GM19438 (cell line): ENCODE data around the gene RIN2.
"Not testable (repeated sequence)": the region's sequence is repeated elsewhere in the genome, so short reads cannot be mapped to it uniquely, and the experiment has no call there.

Experiments
- ATAC-seq: cut with Tn5 transposase; IDR thresholded peaks from one replicate; pipeline ENCODE4 v1.9.1; 2021; ENCODE audit warnings: low read depth; ENCODE audit not compliant: unreplicated experiment

RIN2 gene

DNA sequence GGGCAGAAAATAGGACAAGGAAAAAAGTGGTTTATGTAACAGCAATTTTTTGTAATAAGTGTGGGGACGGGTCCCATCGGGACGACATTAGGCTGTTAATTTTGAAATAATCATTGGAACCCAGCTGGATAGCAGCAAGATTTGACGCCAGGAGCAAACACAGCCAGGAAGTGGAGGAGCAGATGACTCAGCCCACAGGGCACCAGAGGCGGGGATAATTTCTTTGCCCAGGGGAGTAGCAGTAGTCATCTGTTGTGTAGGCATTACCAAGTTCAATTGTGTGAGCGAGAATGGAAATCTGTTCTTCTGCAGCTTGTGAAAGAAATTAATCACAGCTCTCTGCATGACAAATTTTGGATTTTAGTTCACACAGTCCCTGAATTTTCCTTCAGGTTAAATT is 22.6 kb upstream of the RIN2 start:
- no peak for ATAC-seq

DNA sequence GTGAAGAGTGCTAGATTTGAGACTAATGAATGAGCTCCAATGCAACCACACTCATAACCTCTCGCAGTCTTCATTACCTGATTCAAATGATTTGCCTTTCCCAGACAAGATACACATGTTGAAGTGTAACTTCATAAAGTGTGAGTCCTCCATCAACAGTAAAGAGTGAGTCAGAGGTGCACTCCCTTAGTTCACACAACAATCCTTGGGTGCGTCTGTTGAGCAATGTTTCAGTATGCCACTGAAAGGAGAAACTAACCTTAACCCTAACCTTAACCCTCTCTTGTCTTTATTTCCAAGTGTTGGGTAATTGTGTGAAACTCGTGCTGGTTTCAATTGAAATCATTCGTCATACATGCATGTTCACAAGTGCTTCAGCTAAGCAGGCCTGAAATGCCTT is 21.0 kb upstream of the RIN2 start:
- no peak for ATAC-seq

DNA sequence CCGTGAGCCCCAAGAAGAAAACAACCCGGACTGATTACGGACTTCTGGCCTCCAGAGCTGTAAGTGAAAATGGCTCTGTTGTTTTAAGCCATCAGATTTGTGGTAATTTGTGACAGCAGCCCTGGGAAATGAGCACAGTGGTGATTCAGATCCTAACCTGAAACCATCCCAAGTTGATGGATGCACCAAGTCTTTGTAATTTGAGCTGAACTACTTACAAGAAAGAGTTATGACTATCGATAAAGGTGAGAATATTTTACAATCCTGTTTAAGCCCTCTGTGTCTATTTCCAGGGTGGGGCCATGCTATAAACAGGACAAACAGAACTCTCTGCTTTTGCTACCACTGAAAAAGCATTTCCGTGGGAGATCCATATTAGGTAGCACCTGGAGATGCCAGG is 19.1 kb upstream of the RIN2 start:
- no peak for ATAC-seq

DNA sequence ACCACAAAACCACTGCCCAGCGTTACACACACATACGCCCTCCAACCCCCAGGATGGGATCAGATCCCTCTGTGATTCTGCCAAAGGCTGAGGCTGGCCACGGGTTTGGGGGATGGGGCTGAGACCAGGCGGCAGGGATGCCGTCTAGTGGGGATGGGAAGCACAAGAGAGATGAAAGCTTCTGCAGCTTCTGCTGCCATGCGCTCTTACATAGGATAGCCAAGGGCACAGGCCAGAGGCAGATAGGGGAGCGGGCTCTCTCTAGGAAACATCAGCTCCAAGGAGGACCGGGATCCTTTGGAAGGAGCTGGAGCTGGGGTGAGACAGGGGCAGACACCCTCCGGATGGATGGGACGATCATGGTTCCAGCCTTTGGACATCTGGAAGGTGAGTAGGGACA is 18.7 kb upstream of the RIN2 start:
- no peak for ATAC-seq

DNA sequence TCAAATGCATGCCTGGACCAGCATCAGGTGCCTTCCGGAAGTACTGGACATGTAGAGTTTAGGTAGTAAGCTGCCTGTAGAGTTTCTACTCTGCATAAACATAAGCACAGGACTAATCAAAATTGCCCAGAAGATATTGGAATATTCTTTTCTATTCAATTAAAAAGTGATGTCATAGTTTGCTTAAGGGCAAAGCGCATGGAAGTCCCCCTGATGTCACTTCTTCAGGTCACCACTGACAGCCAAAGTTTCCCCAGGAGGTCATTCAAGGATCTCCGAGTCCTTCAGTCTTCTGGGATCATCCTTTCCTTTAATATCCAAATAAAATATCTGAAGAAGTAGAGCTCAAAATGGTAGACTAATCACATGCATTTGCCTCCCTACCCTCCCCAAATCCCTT is 17.5 kb upstream of the RIN2 start:
- no peak for ATAC-seq

DNA sequence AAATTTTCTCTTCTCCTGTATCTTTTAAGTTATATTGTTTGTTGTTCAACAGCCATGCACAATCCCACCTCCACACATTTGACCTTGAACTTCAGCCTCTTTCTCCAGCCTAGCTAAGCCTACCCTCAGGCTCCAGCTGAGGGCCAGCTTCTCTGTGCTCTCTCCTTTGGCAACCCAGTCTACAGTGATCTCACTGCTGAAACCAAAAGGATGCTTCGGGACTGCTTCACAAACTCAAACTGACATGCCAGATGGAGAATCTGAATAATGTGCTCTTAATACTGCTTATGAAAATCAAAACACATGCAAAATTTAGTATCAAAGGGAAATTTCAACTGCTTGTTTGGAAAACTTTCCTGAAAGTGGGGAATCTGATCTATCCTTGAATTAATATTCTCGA is 16.1 kb upstream of the RIN2 start:
- no peak for ATAC-seq

DNA sequence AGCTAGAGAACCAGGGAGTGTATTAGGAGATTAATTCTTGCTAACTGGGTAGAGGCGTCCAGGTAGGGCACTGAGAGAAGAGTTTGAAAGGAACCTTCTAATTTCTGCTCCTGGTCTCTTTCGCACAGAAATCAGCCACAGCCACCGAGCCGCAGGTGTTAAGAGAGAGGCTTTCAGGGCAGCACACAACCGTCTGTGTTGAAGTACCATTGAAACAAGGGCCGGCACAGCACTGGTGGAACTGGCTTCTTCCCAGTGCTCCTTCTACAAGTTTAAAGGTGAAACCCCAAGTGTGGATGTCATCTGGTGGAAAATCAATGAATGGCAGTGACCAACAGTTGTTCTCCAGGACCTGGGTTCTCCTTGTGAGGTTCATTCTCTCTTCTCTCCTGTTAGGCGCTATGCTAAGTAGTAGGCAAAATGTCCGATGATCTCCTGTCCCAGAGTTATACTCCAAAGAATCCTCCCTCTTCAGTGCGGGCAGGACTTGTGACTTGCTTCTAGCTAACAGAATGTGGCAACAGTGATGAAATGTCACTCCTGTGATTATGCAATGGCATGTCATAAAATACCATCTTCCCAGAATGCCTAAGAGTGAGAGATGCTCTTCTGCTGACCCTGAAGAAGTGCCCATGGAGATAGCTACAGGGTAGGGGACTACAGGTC is 15.0 kb upstream of the RIN2 start:
- no peak for ATAC-seq

DNA sequence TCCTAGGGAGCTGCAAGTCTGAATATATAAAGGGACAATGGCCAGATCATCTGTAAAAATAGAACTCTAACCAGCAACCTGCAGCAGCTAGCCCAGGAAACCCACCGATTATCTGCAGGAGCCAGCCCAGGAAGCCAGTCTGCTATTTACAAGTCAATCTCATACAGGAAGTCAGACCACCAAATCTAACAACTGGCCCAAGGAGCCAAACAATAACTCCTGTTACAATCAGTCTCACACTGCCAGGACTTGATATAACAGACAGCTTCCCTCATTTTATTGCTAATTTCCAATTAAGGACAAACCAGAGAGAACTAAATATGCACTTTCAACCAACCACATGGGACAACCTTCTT is 14.4 kb upstream of the RIN2 start:
- ATAC-seq = no peak

DNA sequence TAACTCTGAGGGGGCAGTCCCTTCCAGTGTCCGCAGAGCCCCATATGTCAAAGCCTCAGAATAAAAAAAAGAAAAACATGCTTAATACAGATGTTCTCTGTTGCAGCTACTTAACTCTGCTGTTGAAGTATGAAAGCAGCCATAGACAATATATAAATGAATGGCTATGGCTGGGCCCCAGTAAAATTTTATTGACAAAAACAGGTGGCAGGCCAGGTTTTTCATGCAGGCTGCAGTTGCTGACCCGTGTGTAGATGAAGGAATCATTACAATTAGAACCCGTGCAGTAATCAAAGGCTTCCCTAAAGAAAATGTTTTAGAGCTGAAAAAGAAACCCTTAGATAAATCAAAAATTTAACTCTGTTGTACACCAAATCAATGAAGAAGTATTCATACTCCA is 13.0 kb upstream of the RIN2 start:
- no peak for ATAC-seq

DNA sequence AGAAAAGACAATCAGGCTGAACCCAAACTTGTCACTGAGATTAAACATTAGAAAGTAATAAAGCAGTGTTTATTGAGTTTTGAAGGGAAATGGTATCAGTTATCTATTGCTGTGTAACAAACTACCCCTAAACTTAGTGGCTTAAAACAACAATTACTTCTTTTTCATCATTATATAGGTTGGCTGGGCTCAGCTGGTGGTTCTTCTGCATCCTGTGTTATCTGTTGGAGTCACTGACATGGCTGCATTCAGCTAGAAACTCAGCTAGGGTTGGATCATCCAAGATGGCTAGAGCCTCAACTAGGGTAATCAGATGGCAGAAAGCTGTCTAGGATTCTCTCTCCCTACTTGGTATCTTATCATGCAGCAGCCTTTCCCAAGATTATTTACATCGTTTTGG is 12.5 kb upstream of the RIN2 start:
- ATAC-seq = no peak

DNA sequence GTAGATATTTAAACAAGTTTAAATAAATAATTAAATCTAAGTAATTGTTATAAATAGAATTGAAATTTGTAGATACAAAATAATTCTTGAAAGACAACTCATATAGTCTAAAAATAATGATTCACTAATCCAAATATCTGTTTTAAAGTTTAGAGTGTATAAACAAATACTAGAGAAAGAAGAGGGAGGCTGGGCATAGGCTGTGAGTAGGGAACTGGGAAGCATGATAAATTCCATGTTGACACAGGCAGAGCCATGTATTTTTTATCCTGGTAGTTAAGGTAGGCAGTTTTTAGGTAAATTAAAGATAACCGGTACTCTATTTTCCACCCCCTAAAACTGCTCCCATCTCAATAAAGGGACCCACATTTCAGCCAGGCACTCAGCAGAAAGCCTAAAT is 11.7 kb upstream of the RIN2 start:
- ATAC-seq = no peak

DNA sequence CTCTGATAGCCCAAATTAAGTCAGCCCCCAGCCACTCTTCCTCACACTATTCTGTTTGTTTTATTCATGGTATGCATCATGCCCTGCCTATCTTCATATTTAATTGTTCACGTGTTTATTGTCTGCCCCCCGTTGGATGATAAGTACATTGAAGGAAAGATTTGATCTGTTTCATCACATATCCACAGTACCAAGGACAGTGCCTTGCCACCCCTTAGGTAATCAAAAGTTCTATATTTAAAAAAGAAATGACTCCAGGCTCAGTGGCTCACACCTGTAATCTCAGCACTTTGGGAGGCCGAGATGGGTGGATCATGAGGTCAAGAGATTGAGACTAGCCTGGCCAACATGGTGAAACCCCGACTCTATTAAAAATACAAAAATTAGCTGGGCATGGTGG is 10.2 kb upstream of the RIN2 start:
- no peak for ATAC-seq

DNA sequence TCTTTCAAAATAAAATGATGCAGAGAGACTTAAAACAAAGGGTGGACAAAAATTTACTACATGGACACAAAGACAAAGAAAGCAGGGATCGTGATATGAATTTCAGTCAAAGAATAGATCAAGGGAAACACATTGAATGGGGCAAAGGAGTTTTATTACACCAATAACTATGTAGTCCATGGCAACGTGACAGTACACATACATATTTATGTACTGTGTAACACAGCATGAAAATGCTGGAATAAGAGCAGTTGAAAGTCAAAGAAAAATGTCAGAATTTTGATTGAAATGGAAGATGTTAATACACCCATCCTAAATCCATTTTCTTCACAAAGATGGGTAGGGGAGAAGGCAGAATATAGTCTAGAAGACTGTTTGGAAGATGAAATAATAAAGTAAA is 9.4 kb upstream of the RIN2 start:
- no peak for ATAC-seq

DNA sequence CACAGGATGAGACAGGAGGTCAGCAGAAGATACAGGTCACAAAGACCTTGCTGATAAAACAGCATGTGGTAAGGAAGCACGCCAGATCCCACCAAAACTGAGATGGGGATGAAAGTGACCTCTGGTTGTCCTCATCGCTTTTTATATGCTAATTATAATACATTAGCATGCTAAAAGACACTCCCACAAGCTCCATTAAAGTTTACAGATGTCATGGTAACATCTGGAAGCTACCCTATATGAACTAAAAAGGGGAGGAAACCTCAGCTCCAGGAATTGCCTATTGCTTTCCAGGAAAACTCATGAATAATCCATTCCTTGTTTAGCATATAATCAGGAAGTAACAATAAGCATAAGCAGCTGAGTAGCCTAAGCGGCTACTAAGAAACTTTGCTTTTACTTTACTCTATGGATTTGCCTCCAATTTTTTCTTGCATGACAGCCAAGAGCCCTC is 8.4 kb upstream of the RIN2 start:
- no peak for ATAC-seq

DNA sequence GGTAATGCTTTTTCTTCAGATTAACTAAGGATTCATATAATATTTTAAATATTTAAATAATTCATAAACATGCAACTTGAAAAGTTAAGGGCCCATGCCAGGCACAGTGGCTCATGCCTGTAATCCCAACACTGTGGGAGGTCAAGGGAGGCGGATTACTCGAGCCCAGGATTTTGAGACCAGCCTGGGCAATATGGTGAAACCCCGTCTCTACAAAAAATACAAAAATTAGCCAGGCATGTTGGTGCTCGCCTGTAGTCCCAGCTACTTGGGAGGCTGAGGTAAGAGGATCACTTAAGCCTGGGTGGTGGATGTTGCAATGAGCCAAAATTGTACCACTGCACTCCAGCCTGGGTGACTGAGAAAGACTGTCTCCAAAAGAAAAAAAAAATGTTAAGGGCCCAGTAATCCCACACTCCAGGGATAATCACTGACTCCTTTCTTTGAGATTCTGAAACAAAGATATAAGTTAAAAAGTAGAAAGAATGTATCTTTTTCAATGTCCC is 7.9 kb upstream of the RIN2 start:
- no peak for ATAC-seq

DNA sequence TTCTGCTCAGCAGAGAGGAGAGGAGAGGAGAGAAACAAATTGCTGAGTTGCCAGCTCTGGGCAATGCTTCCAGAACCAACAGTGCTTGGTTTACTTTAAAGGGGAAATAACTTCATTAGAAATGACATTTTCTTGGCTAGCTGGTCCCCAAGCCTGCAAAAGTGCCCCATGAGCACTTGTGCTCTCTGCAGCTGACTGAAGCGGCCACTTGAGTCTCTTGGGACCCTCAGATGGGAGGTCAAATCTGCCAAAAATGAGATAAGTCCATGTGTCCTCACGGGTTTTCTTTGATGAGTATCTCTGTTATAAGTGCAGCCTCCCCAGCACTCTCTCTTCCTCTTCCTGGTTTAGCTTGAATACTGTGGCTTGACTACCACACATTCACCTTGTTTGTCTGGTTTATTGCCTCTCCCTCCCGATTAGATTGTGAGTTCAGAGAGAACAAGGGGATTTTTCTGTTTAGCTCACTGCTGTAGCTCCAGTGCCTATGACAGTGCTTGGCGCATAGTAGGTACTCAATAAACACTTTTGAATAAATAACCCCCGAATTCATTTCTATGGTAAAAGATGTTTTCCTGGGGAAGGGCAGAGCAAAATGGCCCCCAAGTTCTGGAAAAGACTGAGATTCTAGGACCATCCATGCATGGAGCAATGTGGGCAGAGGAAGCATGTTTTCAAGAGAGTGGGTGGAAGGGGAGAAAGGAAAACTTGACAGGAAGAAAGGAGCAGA is 7.0 kb upstream of the RIN2 start:
- ATAC-seq = no peak

DNA sequence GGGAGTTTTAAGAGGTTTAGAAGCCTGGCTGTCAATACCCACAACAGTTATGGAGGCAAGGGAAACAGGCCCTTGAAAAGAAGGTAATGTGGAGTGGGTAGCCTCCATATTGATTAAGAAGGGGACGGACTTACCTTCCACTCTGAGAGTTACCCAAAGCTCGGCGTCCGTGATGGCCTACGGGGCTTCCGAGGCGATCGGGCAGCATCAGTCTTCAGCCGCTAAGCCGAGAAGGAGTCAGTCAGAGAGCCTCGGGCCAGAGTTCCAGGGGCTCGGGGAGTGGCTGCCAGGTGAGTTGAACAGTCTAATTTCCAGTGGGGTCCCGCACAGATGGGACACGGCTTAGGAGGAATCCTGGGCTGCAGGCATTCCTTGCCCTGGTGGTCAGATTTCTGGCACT is 3.9 kb upstream of the RIN2 start:
- ATAC-seq = not testable (repeated sequence)

DNA sequence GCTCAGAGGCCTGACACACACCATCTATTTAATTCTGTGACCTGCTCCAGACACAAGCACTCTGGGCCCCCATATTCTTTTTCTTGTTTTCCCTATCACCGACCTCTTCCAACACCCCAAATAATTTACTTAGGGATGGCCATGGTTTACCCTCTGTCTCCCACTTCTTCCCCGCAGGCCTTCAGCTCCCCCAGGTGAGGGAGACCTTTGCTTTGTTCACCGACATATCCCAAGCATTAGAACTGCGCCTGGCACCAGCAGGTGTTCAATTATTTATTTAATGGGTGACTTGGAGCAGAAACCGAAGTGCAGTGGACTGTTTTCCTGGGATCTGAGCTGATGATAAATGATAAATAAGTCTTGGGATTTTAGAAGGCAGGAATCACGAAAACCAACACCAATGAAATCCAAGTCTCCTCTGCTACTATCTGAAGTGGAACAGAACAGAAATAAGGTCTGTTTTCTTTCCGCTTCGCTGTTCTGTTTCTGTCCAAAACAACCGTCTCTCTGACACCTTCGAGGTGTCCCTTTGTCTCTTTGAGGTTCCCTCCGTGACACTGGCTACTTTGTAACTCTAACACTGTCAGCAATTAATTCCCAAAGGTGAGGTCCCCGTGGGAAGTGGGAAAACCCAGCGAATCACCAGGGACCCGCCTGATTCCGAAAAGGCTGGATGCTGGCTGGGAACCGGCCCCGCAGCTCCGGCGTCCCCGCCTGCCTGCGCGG is 1.1 kb upstream of the RIN2 start:
- no peak for ATAC-seq

DNA sequence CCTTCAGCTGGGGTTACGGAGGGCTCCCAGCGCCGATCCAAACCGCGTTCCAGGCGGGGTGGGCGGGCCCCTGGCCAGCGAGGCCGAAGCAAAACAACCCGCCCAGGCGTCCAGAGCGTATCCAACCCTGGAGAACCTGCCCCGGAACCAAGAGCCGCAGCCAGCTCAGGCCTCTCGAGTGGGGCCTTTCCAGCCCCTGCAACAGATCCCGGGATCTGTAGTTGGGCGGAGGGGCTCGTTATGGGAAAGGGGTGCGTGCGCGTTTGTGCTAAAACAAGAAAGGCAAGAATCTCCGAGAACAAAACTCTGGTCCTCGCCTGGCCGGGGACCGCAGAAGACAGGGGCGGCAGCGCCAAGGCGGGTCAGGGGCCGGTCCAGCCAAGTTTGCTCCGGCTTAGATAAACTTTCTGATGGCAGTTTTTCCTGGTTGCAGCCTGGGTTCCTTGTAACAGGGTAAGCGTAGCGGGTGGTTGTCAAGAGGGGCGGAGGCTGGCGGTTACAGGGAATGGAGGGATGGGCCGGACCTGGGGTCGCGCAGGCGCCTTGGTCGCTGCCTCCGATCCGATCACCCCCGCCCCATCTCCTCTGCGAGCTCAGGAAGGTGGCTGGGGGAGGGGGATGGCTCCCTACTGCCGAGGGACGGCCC is 448 bp upstream of the RIN2 start:
- ATAC-seq = no peak

DNA sequence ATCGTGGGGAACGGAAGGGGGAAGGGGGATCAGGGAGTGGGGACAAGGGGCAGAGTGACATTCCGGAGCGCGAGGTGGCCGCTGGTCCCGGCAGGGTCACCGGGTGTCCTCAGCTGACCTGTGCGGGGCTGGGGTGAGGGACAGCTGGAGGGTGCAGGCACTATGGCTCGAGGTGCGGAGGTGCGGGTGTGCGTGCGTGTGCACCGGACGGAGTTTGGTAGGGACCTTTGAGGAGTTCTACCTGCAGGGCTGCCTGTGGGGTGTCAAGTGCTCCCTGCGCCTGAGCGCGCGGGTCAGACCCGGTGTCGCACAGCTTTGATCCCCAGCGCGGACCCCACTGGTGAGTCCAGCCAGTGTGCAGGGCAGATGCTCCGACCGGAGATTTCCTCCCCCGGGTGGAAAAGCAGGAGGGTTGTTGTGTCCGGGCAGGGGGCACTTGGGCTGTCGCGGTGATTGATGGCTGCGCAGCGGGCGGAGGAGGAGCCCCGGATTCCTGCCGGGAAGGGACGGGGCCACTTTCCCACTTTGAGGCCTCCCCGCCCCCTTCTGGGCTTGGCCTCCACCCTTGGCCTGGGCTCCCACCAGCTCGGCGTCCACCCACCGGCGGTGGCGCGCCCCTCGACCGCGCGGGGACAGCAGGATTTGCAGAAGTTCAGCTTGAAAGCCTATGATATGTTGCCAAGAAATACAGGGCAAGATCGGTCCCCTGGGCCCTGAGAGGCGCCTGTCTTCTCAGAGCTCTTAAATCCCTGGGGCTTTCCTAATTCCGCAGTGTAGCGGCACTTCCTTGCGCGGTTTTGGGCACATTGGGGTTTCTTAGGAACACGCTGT is 658 bp downstream of the RIN2 start:
- no peak for ATAC-seq
